Uterus (tissue), 4 donors: ENCODE results near the gene SRPK2. TPM values are rescaled to one million over a fixed set of nuclear protein-coding genes. Genes with fewer than 3 reads are reported as not detected.
"Not testable (repeated sequence)": the region's sequence is repeated elsewhere in the genome, so short reads cannot be mapped to it uniquely, and the experiment has no call there.

Source experiments
- DNase-seq, 2 donors: peaks; one replicate each; pipeline ENCODE4 v3.0.0-alpha.2; 2019 to 2020
- H3K27ac ChIP-seq, 2 donors: fragments of 200-600 bp; sonication (generic); 1 replicate in 1 of 2; 2 replicates in 1 of 2; pipeline ENCODE4 v1.5.1; 2016 to 2018
- H3K27me3 ChIP-seq, 2 donors: fragments of 200-600 bp; sonication (generic); one replicate each; pipeline ENCODE4 v1.5.1; 2018 to 2019; ENCODE audit warnings: control low read depth in 1 of 2
- H3K36me3 ChIP-seq, 2 donors: fragments of 200-600 bp; sonication (generic); one replicate each; pipeline ENCODE4 v1.5.1; 2019; ENCODE audit warnings: control low read depth in 1 of 2
- H3K4me1 ChIP-seq, 2 donors: fragments of 200-600 bp; sonication (generic); one replicate each; pipeline ENCODE4 v1.5.1; 2018 to 2019; ENCODE audit warnings: control low read depth in 1 of 2
- H3K4me3 ChIP-seq, 2 donors: fragments of 200-600 bp; sonication (generic); 1 replicate in 1 of 2; 2 replicates in 1 of 2; pipeline ENCODE4 v1.5.1; 2018 to 2019; ENCODE audit warnings: mild to moderate bottlenecking in 1 of 2
- H3K9me3 ChIP-seq, 2 donors: fragments of 200-600 bp; sonication (generic); one replicate each; pipeline ENCODE4 v1.5.1; 2019; ENCODE audit warnings: control low read depth in 1 of 2
- CTCF ChIP-seq, 4 experiments: fragments of 200-600 bp in 2 of 4; fragments of 450-650 bp in 2 of 4; sonication (generic) in 2 of 4; IDR thresholded peaks; one replicate each; pipeline ENCODE4 v1.5.1; 2016 to 2019; ENCODE audit warnings: antibody characterized with exemption in 4 of 4, mild to moderate bottlenecking in 2 of 4, moderate library complexity in 1 of 4
- POLR2A ChIP-seq, 2 donors: fragments of 450-650 bp; IDR thresholded peaks; one replicate each; pipeline ENCODE4 v1.6.1; 2016; ENCODE audit warnings: antibody characterized with exemption in 2 of 2, mild to moderate bottlenecking in 1 of 2, moderate library complexity in 1 of 2
- intact Hi-C: fragments of 100-400 bp; cut with DNase I; formaldehyde crosslinking; loops from one replicate; pipeline ENCODE4 v1.15.1; 2023; ENCODE audit warnings: low total_unique reads
- total RNA-seq, 4 donors: library from RNA; depleted of rRNA in 3 of 4; stranded (reverse); fragments of >200 nt in 3 of 4; gene quantifications; one replicate each; pipeline versions ENCODE4 v1.1.0 to v1.2.4, GENCODE V29; 2014 to 2023
- donor health status: DM: yes; HTN: yes; CAD: no.

SRPK2 gene
- total RNA-seq, 4 donors from 2014 or later: 40.0 to 129 (median 76.6) TPM

- H3K9me3 ChIP-seq: no peaks in the 10 kb centered on the region
- H3K27me3 ChIP-seq: no peaks in the 10 kb centered on the region
- no peaks in the 10 kb centered on the region for H3K4me1 ChIP-seq
- DNase-seq: no peak
- no peak for TF ChIP-seq CTCF (IDR thresholded peaks at IDR 0.05)
- intact Hi-C loops: no loop called here
- H3K4me3 ChIP-seq: no peak overlapping the region
- H3K27ac ChIP-seq: no peak overlapping the region
- no peaks in the 10 kb centered on the region for H3K36me3 ChIP-seq
Observed at GRCh38 chr7:105423987-105424386, 35.3 kb upstream of the SRPK2 start.

DNA sequence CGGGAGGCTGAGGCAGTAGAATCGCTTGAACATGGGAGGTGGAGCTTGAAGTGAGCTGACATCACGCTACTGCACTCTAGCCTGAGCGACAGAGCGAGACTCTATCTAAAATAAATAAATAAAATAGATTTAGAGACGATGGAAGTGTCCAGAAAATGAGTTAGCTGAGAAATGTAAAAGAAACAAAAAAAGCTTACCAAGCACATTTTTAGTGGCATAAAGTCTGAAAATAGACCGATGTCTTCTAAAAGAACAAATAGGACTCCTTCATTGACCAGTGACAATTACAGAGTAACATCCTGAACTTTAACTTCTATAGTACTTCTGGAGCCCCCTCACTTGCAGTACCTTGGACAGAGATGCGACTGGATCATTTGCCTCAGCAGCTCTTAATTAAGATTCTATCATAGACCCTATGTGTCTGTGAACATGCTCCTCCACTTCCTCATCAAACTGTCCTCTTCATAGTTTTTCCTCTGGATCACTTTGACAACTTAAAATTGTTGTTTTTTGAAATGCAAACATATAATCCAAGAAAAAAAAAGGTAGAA lies 25.2 kb upstream of the SRPK2 start:
- Histone ChIP-seq H3K4me3 (no peak overlapping the region), H3K4me1 (no peaks in the 10 kb centered on the region), H3K9me3 (no peaks in the 10 kb centered on the region), H3K27ac (no peak overlapping the region), H3K27me3 (no peaks in the 10 kb centered on the region), H3K36me3 (no peaks in the 10 kb centered on the region)
- no peak for DNase-seq
- no peak for TF ChIP-seq CTCF (IDR thresholded peaks at IDR 0.05)
- no peak for TF ChIP-seq POLR2A (IDR thresholded peaks at IDR 0.05)
- intact Hi-C loops: no loop called here

DNA sequence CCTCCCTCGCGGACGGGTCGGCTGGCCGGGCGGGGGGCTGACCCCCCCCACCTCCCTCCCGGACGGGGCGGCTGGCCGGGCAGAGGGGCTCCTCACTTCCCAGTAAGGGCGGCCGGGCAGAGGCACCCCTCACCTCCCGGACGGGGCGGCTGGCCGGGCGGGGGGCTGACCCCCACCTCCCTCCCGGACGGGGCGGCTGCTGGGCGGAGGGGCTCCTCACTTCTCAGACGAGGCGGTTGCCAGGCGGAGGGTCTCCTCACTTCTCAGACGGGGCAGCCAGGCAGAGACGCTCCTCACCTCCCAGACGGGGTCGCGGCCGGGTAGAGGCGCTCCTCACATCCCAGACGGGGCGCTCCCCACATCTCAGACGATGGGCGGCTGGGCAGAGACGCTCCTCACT lies 22.1 kb upstream of the SRPK2 start:
- H3K36me3 ChIP-seq, H3K4me1 ChIP-seq, H3K27ac ChIP-seq, DNase-seq, intact Hi-C loops, H3K9me3 ChIP-seq, H3K27me3 ChIP-seq, H3K4me3 ChIP-seq: not testable (repeated sequence)

DNA sequence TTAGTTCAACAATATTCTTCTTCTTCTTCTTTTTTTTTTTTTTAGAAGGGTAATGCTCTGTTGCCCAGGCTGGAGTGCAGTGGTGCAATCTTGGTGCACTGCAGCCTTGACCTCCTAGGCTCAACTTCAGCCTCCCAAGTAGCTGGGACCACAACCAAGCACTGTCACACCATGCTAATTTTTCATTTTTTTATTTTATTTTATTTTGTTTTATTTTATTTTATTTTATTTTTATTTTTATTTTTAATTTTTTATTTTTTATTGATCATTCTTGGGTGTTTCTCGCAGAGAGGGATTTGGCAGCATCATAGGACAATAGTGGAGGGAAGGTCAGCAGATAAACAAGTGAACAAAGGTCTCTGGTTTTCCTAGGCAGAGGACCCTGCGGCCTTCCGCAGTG lies 21.1 kb upstream of the SRPK2 start:
- H3K4me3 ChIP-seq, DNase-seq, H3K27me3 ChIP-seq, H3K36me3 ChIP-seq, H3K9me3 ChIP-seq, H3K27ac ChIP-seq, H3K4me1 ChIP-seq, intact Hi-C loops: not testable (repeated sequence)

DNA sequence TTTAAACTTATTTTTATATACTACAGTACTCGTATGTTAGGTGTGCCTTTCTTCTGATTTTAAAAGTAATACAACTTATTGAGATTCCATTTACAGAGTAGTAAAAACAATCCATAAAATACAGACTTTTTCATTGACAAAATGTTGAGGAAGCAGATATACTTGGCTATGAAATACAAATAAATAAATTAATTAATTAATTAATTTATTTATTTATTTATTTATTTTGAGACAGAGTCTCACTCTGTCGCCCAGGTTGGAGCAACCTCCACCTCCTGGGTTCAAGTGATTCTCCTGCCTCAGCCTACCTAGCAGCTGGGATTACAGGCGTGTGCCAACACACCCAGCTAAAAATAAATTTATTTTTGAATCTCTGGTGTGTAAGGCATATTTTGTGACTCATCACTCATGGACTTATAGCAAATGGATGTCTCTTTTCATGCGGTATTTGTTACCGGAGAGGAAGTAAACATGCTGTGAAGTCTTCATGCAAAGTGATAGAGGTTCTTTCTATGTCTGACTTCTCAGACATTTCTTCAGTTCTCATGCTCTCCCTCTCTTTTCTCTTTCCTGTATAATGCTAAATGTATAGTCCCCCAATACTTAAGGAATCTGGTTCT lies 20.2 kb upstream of the SRPK2 start:
- no peaks in the 10 kb centered on the region for H3K27me3 ChIP-seq
- no peak overlapping the region for H3K4me3 ChIP-seq
- no peaks in the 10 kb centered on the region for H3K36me3 ChIP-seq
- H3K27ac ChIP-seq: no peak overlapping the region
- intact Hi-C loops: no loop called here
- DNase-seq: no peak
- H3K9me3 ChIP-seq: no peaks in the 10 kb centered on the region
- no peak for TF ChIP-seq CTCF (IDR thresholded peaks at IDR 0.05)
- no peak for TF ChIP-seq POLR2A (IDR thresholded peaks at IDR 0.05)
- H3K4me1 ChIP-seq: no peaks in the 10 kb centered on the region

- no peak overlapping the region for H3K27ac ChIP-seq
- H3K36me3 ChIP-seq: no peaks in the 10 kb centered on the region
- H3K4me3 ChIP-seq: no peak overlapping the region
- H3K27me3 ChIP-seq: no peaks in the 10 kb centered on the region
- no peak for TF ChIP-seq POLR2A (IDR thresholded peaks at IDR 0.05)
- no peak for TF ChIP-seq CTCF (IDR thresholded peaks at IDR 0.05)
- intact Hi-C loops: no loop called here
- no peak for DNase-seq
- H3K4me1 ChIP-seq: no peaks in the 10 kb centered on the region
- H3K9me3 ChIP-seq: no peaks in the 10 kb centered on the region
Observed at GRCh38 chr7:105403128-105403527, 14.4 kb upstream of the SRPK2 start.
